HG02973 (cell line): ENCODE data around the gene TFB1M.
"Not testable (repeated sequence)": the region's sequence is repeated elsewhere in the genome, so short reads cannot be mapped to it uniquely, and the experiment has no call there.

Source experiments
- ATAC-seq: cut with Tn5 transposase; IDR thresholded peaks from one replicate; pipeline ENCODE4 v1.9.1; 2021; ENCODE audit warnings: moderate library complexity; ENCODE audit not compliant: unreplicated experiment

TFB1M gene

GRCh38 chr6:155303361-155303870, 10.9 kb downstream of the TFB1M start:
- no peak for ATAC-seq

DNA sequence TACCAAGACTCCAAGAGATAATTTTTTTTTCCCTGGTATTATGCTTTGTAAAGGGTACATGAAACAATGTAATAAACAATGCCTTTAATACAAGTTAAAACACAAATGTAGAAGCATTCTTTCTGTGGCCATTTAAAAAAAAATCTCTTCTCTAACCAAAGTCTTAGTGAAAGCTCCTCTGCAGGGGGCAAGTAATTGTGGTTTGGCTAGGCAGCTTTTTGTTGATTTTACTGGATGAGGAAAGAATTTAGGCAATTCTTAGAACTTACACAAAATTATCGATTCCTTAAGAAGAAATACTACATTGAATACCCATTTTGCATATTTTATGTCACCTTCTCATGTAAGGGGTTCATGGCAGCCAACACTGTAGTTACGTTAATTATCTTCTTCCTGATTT, 12.4 kb downstream of the TFB1M start:
- no peak for ATAC-seq

DNA sequence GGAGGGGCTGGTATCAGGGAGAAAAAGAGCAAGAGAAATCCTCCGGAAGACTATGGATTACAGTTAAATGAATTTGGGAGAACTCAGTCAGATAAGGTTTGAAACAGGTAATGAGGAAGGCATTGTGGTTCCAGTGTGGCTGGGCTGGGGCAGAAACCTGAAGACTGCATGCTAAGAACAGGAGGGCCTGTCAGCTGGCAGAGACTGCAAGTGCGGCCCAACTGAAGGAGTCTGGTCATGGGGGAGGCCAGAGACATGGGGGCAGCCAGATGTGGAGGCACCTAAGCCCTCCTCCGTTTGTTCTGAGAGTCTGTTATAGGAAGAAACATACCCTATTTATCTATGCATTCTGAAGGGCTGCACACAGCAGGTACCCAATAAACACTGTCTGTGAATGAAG, 16.6 kb downstream of the TFB1M start:
- ATAC-seq: no peak

DNA sequence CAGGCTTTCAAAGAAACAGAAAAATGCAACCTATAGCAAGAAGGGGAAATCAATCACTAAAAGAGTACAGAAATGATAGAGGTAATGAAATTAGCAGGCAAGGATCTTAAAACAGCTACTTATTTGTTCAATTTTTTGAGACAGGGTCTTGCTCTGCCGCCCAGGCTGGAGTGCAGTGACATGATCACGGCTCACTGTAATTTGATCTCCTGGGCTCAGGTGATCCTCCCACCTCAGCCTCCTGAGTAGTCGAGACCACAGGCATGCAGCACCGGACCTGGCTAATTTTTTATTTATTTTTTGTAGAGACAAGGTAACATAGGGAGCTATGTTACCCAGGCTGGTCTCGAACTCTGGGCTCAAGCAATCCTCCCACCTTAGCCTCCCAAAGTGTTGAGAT, 21.6 kb downstream of the TFB1M start:
- ATAC-seq: no peak

GRCh38 chr6:155291291-155291690, 23.0 kb downstream of the TFB1M start:
- ATAC-seq: no peak

GRCh38 chr6:155290491-155290890, 23.8 kb downstream of the TFB1M start:
- no peak for ATAC-seq

DNA sequence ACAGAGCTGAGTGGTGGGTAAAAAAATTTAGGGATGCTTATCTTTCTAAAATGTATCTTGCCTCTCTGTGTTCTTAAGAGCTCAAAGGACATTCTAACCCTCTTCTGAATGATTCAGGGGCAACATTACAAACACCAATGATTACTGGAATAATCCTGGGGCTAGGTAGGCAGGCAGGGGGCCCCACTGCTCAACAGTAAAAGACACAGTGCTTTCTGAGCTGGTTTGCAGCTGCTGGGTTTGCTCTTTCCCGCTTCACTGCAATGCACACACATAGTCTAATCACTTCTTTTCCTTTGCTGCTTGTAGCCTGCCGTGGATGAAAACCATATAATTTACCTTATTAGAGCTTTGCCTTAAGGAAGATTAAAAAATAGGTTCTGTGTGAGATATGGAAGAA, 26.5 kb downstream of the TFB1M start:
- no peak for ATAC-seq

DNA sequence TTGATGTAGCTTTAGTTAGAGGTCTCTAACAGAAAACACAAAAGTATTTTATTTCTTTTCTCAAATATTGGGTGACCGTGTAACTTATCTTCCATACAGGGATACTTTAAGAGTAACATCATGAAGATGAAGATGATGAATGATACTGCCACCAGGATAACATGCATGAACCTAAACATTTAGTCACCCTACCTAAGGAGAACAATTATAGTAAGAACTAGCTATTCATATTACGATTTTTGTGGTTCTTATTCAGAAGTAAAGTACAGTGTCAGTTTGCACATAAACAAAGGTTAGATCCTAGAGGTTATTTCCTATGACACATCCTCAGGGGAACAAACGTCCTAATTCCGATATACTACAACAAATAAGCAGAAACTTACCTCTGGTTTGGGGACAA, 29.5 kb downstream of the TFB1M start:
- no peak for ATAC-seq

DNA sequence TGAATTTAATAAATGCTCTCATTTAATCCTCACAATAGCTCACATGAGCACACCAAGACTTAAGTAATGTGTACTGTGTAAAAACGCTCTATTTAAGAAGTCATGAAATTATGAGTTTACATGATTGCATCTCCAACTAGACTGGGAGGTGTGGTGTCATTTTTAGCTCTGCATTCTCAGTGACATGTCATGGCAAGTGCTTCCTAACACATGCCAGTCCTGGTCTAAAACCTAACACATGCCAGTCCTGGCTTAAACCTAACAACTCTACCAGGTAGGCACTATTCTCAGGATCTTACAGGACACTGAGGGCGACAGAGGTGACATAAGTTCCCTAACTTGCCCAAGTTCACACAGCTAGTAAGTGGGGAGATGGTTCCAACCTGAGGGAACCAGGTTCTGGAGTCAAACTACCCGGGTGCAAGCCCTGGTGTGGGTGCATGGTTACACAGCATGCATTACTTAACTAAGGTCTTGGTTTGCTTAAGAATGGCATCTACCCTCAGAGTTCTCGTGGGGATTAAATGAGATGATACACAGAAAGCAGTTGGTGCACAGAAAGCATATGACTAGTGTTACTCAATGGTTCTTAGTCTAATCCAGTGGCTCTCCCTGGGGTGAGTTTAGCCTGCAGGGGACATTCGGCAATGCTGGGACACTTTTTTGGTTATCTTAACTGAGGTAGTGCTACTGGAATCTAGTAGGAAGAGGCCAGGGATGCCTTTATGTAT, 35.8 kb downstream of the TFB1M start:
- no peak for ATAC-seq

DNA sequence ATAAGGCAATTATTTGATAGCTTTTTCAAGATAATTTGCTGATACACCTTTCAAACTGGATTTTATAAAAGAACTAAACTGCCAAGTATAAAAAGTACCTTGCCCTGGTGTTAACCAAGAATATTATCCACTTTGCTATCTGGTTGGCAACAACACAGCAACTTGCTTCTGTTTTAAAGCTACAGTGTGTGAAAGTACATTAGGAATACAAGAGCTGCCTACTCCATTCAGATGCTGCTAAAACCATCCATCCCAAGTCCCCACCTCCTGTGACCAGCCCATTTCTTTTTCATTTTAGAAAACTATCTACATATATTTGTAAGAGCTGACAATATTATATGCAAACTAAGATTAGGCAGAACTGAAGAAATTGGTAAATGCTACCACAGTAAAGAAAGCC, 37.6 kb downstream of the TFB1M start:
- no peak for ATAC-seq

DNA sequence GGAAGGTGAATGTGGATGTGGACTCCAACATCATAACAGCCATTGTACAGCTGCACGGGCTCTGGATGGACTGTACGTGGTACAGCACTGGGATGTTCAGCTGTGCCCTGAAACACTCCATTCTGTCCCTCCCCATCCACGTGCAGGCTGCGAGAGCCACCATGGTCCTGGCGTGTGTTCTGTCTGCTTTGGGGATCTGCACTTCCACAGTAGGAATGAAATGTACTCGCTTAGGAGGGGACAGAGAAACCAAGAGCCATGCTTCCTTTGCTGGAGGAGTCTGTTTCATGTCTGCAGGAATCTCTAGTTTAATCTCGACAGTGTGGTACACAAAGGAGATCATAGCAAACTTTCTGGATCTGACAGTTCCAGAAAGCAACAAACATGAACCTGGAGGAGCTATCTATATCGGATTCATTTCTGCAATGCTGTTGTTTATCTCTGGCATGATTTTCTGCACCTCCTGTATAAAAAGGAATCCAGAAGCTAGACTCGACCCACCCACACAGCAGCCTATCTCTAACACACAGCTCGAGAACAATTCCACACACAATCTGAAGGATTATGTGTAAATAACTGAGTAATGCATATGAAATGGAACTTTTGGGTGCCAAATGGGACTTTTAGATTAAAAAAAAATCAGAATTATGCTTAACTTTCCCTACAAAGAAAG, 38.3 kb downstream of the TFB1M start:
- ATAC-seq: no peak

- no peak for ATAC-seq
Observed at GRCh38 chr6:155274533-155274932, 39.8 kb downstream of the TFB1M start.

GRCh38 chr6:155274106-155274505, 40.2 kb downstream of the TFB1M start:
- ATAC-seq: no peak

DNA sequence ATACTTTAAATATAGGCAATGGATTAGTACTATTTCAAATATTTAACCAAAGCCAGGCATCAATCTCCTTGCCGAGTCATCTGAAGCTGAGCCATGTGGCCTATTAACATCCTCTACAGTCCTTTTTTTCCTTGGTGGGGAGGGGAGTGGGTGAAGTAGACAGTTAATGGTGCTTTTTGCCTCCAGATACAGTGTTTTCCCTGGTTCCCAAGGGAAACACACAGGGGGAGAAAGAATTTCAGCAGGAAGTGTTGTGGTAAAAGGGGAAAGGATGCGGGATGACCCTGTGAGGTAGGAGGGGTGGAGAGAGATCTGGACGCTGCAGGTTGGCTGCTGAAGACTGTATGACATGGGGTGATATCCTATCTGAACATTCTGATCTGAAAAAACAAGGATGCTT, 40.9 kb downstream of the TFB1M start:
- ATAC-seq: no peak

- ATAC-seq: no peak
Observed at GRCh38 chr6:155272353-155273232, 41.7 kb downstream of the TFB1M start.

GRCh38 chr6:155271145-155271544, 43.1 kb downstream of the TFB1M start:
- ATAC-seq: no peak

DNA sequence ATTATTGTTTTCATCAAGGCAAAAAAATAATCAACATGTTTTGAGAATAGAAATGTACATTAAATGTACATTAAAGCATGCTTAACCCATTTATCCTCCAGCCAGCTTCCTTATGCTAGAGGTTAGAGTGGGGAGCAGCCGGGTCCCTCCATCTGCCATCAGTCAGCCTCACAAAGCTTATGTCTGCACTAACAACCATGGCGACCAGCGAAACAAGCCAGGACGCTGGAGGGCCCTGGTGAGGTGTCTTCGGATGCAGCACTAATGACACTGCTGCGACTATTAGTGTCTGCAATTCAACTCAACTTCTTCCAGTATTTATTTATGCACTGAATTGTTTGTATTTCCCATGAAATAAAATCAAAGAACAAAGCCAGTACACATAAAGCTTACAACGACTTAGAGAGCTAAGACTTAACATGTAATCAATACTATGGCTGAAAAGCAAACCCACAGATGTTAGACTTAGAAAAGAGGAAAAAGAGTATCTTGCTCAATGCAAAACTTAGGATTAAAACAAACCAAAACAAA, 43.7 kb downstream of the TFB1M start:
- ATAC-seq: no peak

GRCh38 chr6:155269765-155270164, 44.5 kb downstream of the TFB1M start:
- ATAC-seq: no peak

GRCh38 chr6:155268088-155268867, 46.0 kb downstream of the TFB1M start:
- not testable (repeated sequence) for ATAC-seq

DNA sequence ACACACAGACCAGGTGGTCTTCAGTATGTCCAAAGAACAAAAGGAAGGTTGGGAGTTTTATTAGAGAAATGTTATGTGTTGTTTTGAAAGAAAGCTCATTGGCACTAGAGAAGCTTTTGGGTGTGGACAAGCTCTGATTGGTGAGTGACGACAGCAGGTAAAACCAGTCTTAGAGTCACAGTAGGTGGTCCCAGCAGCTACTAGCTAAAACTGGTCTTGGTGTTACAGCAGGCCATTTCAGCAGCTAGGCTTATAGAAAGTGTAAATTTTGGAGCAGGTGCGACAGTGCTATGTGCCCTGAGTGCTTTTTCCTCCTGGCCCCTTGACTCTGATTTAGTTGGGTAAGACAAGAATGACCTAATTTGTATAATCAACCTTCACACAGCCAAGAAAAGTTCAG, 46.9 kb downstream of the TFB1M start:
- ATAC-seq: no peak
